HepG2 (cell line): ENCODE results near the gene C5. TPM values are rescaled to one million over a fixed set of nuclear protein-coding genes. Genes with fewer than 3 reads are reported as not detected.

ENCODE experiments used
- CENPX ChIP-seq: sonication (generic); formaldehyde crosslinking; IDR thresholded peaks from 2 replicates; pipeline ENCODE4 v1.9.0; 2021; ENCODE audit warnings: mild to moderate bottlenecking, missing genetic modification reagents, moderate library complexity
- KLF11 ChIP-seq: IDR thresholded peaks from 2 replicates; pipeline ENCODE4 v1.6.1; 2016; ENCODE audit warnings: missing compliant biosample characterization
- KLF16 ChIP-seq, 2 experiments: sonication (generic) in 1 of 2; formaldehyde crosslinking in 1 of 2; IDR thresholded peaks; 2 replicates each; pipeline versions ENCODE4 v1.6.1 to v1.8.0; 2016 to 2023; ENCODE audit warnings: missing genetic modification reagents in 2 of 2, missing compliant biosample characterization in 1 of 2
- KLF6 ChIP-seq: IDR thresholded peaks from 2 replicates; pipeline ENCODE4 v1.8.0; 2016; ENCODE audit warnings: missing biosample characterization, missing genetic modification reagents
- PCBP1 ChIP-seq: fragments of 200-400 bp; formaldehyde crosslinking; IDR thresholded peaks from 2 replicates; pipeline ENCODE4 v1.6.1; 2017; ENCODE audit warnings: mild to moderate bottlenecking, low read depth, low read length, borderline replicate concordance
- REXO4 ChIP-seq: sonication (generic); formaldehyde crosslinking; IDR thresholded peaks from 2 replicates; pipeline ENCODE4 v1.8.0; 2022; ENCODE audit warnings: missing genetic modification reagents, mild to moderate bottlenecking, borderline replicate concordance
- RFXAP ChIP-seq: sonication (generic); formaldehyde crosslinking; IDR thresholded peaks from 2 replicates; pipeline ENCODE4 v1.4.0; 2020; ENCODE audit warnings: missing genetic modification reagents, borderline replicate concordance
- SIX1 ChIP-seq: sonication (generic); formaldehyde crosslinking; IDR thresholded peaks from 2 replicates; pipeline ENCODE4 v1.4.0; 2020; ENCODE audit warnings: missing genetic modification reagents, borderline replicate concordance
- TAF15 ChIP-seq: fragments of 200-400 bp; formaldehyde crosslinking; IDR thresholded peaks from one replicate; pipeline ENCODE4 v1.6.1; 2018; ENCODE audit warnings: mild to moderate bottlenecking, low read depth, low read length; ENCODE audit not compliant: poor library complexity, severe bottlenecking
- ZNF225 ChIP-seq: sonication (generic); formaldehyde crosslinking; IDR thresholded peaks from 2 replicates; pipeline ENCODE4 v1.4.0; 2020; ENCODE audit warnings: mild to moderate bottlenecking, missing genetic modification reagents
- ZNF3 ChIP-seq: IDR thresholded peaks from 2 replicates; pipeline ENCODE4 v1.7.0; 2017; ENCODE audit warnings: inconsistent platforms
- ZNF724P ChIP-seq: sonication (generic); formaldehyde crosslinking; IDR thresholded peaks from 2 replicates; pipeline ENCODE4 v1.8.0; 2022; ENCODE audit warnings: missing genetic modification reagents, borderline replicate concordance
- ZSCAN22 ChIP-seq: sonication (generic); formaldehyde crosslinking; IDR thresholded peaks from 2 replicates; pipeline ENCODE4 v1.4.0; 2020; ENCODE audit warnings: mild to moderate bottlenecking, missing genetic modification reagents
- polyA plus RNA-seq, 8 experiments: library from polyadenylated mRNA; depleted of rRNA in 3 of 8; stranded (reverse) in 7 of 8; unstranded in 1 of 8; fragments of >200 nt; fragmentation: Illumina TruSeq in 4 of 8; extraction: Trizol in 4 of 8; gene quantifications; 2 replicates each; pipeline versions ENCODE4 v1.2.1 to v1.2.3, GENCODE V29; 2011 to 2016; ENCODE audit warnings: low read depth in 4 of 8, missing spikeins in 1 of 8, mixed read lengths in 1 of 8; ENCODE audit not compliant: insufficient read depth in 1 of 8
- total RNA-seq, 5 experiments: library from RNA; depleted of rRNA; stranded (reverse); fragments of >200 nt; fragmentation: Illumina TruSeq; extraction: Trizol; gene quantifications; 2 replicates each; pipeline ENCODE4 v1.2.3, GENCODE V29; 2016; ENCODE audit warnings: low read depth in 1 of 5
- TF ChIP-seq, protein P1 (sequence below): sonication (generic); IDR thresholded peaks from 2 replicates; pipeline ENCODE4 v1.6.1; 2016; ENCODE audit warnings: low read depth, borderline replicate concordance
- TF ChIP-seq, protein P2 (sequence below): IDR thresholded peaks from 2 replicates; pipeline ENCODE4 v1.6.1; 2016; ENCODE audit warnings: low read depth, missing genetic modification reagents, missing compliant biosample characterization
- TF ChIP-seq, protein P3 (sequence below): IDR thresholded peaks from 2 replicates; pipeline ENCODE4 v1.6.1; 2016
- TF ChIP-seq, protein P4 (sequence below): fragments of 450-650 bp; IDR thresholded peaks from 2 replicates; pipeline ENCODE4 v1.6.1; 2016
- TF ChIP-seq, protein P5 (sequence below): IDR thresholded peaks from 2 replicates; pipeline ENCODE4 v1.6.1; 2016; ENCODE audit warnings: low read depth, control low read depth

C5 gene
- total and polyA plus RNA-seq, 2 of the 13 experiments (the other 11 are each of a cell fraction or from before 2014, with no cell fraction given) = 57.6 to 192 TPM

DNA sequence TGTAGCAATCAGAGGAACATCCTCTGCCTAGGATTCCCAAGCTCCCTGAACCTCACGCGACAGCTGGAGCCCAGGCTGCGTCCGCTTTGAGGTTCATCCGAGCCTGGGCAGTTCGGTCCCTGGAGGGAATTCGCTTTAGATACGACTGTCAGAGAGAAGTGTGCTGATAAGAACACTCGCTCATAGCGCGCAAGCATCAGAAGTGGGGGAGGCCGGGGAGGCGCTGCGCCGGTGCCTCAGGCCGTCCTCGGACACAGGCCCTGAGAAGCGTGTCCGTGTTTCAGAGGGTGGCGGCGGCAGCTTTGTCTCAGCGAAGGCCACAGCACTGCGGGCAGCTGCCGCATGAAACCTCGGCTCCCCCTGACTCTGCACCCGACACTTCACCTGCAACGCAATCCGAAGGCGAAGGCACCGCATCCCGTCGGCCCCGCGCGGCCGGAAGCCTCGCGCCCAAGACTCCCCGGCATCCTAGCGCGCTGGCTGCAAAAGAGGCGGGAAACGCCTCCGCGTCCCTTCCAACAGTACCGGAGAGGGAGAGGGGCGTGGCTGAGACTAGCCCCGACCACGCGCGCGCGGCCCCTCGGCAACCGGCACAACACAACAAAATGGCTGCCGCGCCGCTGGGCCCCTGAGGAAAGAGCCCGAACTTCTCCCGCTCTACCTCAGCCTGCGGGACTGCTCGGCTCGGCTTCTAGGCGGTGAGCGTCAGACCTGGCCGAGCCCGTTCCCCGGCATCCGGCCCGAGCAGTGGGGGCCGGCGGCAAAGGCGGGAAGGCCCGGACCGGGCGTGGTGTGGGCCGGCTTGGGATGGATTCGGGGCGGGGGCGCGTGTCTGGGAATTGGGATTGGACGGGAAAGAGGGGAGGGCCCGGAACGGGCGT is 24.5 kb upstream of the C5 start, which contains the start of gene CNTRL (continued):
- TF ChIP-seq ZNF3 (CRISPR knock-in tag) = no peak
- TF ChIP-seq, protein P1, sequence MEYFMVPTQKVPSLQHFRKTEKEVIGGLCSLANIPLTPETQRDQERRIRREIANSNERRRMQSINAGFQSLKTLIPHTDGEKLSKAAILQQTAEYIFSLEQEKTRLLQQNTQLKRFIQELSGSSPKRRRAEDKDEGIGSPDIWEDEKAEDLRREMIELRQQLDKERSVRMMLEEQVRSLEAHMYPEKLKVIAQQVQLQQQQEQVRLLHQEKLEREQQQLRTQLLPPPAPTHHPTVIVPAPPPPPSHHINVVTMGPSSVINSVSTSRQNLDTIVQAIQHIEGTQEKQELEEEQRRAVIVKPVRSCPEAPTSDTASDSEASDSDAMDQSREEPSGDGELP = no peak
- peak; percentile 94; the same call in 1 of the 2 replicates for TF ChIP-seq REXO4
- TF ChIP-seq RFXAP (CRISPR knock-in tag) = peak; percentile 80; the same call in 1 of the 2 replicates
- TF ChIP-seq, protein P2, sequence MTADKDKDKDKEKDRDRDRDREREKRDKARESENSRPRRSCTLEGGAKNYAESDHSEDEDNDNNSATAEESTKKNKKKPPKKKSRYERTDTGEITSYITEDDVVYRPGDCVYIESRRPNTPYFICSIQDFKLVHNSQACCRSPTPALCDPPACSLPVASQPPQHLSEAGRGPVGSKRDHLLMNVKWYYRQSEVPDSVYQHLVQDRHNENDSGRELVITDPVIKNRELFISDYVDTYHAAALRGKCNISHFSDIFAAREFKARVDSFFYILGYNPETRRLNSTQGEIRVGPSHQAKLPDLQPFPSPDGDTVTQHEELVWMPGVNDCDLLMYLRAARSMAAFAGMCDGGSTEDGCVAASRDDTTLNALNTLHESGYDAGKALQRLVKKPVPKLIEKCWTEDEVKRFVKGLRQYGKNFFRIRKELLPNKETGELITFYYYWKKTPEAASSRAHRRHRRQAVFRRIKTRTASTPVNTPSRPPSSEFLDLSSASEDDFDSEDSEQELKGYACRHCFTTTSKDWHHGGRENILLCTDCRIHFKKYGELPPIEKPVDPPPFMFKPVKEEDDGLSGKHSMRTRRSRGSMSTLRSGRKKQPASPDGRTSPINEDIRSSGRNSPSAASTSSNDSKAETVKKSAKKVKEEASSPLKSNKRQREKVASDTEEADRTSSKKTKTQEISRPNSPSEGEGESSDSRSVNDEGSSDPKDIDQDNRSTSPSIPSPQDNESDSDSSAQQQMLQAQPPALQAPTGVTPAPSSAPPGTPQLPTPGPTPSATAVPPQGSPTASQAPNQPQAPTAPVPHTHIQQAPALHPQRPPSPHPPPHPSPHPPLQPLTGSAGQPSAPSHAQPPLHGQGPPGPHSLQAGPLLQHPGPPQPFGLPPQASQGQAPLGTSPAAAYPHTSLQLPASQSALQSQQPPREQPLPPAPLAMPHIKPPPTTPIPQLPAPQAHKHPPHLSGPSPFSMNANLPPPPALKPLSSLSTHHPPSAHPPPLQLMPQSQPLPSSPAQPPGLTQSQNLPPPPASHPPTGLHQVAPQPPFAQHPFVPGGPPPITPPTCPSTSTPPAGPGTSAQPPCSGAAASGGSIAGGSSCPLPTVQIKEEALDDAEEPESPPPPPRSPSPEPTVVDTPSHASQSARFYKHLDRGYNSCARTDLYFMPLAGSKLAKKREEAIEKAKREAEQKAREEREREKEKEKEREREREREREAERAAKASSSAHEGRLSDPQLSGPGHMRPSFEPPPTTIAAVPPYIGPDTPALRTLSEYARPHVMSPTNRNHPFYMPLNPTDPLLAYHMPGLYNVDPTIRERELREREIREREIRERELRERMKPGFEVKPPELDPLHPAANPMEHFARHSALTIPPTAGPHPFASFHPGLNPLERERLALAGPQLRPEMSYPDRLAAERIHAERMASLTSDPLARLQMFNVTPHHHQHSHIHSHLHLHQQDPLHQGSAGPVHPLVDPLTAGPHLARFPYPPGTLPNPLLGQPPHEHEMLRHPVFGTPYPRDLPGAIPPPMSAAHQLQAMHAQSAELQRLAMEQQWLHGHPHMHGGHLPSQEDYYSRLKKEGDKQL (CRISPR knock-in tag) = no peak; the same call in 1 of the 2 replicates
- TF ChIP-seq, protein P3, sequence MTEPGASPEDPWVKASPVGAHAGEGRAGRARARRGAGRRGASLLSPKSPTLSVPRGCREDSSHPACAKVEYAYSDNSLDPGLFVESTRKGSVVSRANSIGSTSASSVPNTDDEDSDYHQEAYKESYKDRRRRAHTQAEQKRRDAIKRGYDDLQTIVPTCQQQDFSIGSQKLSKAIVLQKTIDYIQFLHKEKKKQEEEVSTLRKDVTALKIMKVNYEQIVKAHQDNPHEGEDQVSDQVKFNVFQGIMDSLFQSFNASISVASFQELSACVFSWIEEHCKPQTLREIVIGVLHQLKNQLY (CRISPR knock-in tag) = peak; percentile 60; the same call in 1 of the 2 replicates
- TF ChIP-seq, protein P4, sequence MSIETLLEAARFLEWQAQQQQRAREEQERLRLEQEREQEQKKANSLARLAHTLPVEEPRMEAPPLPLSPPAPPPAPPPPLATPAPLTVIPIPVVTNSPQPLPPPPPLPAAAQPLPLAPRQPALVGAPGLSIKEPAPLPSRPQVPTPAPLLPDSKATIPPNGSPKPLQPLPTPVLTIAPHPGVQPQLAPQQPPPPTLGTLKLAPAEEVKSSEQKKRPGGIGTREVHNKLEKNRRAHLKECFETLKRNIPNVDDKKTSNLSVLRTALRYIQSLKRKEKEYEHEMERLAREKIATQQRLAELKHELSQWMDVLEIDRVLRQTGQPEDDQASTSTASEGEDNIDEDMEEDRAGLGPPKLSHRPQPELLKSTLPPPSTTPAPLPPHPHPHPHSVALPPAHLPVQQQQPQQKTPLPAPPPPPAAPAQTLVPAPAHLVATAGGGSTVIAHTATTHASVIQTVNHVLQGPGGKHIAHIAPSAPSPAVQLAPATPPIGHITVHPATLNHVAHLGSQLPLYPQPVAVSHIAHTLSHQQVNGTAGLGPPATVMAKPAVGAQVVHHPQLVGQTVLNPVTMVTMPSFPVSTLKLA = peak; percentile 51; the same call in 1 of the 2 replicates
- TF ChIP-seq SIX1 (CRISPR knock-in tag) = no peak
- TF ChIP-seq, protein P5, sequence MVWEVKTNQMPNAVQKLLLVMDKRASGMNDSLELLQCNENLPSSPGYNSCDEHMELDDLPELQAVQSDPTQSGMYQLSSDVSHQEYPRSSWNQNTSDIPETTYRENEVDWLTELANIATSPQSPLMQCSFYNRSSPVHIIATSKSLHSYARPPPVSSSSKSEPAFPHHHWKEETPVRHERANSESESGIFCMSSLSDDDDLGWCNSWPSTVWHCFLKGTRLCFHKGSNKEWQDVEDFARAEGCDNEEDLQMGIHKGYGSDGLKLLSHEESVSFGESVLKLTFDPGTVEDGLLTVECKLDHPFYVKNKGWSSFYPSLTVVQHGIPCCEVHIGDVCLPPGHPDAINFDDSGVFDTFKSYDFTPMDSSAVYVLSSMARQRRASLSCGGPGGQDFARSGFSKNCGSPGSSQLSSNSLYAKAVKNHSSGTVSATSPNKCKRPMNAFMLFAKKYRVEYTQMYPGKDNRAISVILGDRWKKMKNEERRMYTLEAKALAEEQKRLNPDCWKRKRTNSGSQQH (CRISPR knock-in tag) = no peak
- TF ChIP-seq TAF15 = no peak
- TF ChIP-seq KLF6 (CRISPR knock-in tag) = peak; percentile 94
- peak; percentile 97 for TF ChIP-seq KLF11 (CRISPR knock-in tag)
- TF ChIP-seq CENPX (CRISPR knock-in tag) = no peak
- peak; percentile 49 to 95; a peak in 2 of 4 replicates for TF ChIP-seq KLF16 (CRISPR knock-in tag; IDR thresholded peaks at IDR 0.05)
- peak; percentile 95; the same call in 1 of the 2 replicates for TF ChIP-seq ZNF724P (CRISPR knock-in tag)
- TF ChIP-seq ZNF225 (CRISPR knock-in tag) = peak; percentile 97
- no peak for TF ChIP-seq PCBP1
- TF ChIP-seq ZSCAN22 (CRISPR knock-in tag) = peak; percentile 79
